Calu3 (cell line): ENCODE results near the gene UBA5. TPM values are rescaled to one million over a fixed set of nuclear protein-coding genes. Genes with fewer than 3 reads are reported as not detected.
A peak's percentile ranks its signal among the peaks of the same experiment; 100 is the strongest.

Source experiments
- BruUV-seq: library from RNA; stranded (reverse); fragments of 400-500 nt; replicated peaks from 2 replicates; lab custom pipeline; 2021; lab: Mats Ljungman, UMichigan
- CTCF ChIA-PET: fragments of 300-600 bp; sonication (Branson Sonifier 250); formaldehyde crosslinking; loops from one replicate; lab custom pipeline; 2022; ENCODE audit warnings: antibody characterized with exemption; lab: Charles Lee
- DNase-seq: peaks from one replicate; pipeline ENCODE4 v3.0.0; 2022
- H3K27ac Mint-ChIP-seq: one replicate; pipeline ENCODE4 v1.8.0; 2022; ENCODE audit warnings: mixed read lengths; ENCODE audit not compliant: unreplicated experiment
- H3K27me3 Mint-ChIP-seq: one replicate; pipeline ENCODE4 v1.8.0; 2022; ENCODE audit warnings: mixed read lengths; ENCODE audit not compliant: unreplicated experiment
- H3K36me3 Mint-ChIP-seq: one replicate; pipeline ENCODE4 v1.8.0; 2022; ENCODE audit warnings: mild to moderate bottlenecking, moderate library complexity, mixed read lengths; ENCODE audit not compliant: insufficient read depth, unreplicated experiment
- H3K4me1 Mint-ChIP-seq: one replicate; pipeline ENCODE4 v1.8.0; 2022; ENCODE audit warnings: mild to moderate bottlenecking, low read depth, mixed read lengths; ENCODE audit not compliant: unreplicated experiment
- H3K4me3 Mint-ChIP-seq: one replicate; pipeline ENCODE4 v1.8.0; 2022; ENCODE audit warnings: mild to moderate bottlenecking, low read depth, moderate library complexity, mixed read lengths; ENCODE audit not compliant: unreplicated experiment
- H3K9me3 Mint-ChIP-seq: one replicate; pipeline ENCODE4 v1.8.0; 2022; ENCODE audit warnings: low read depth, mixed read lengths; ENCODE audit not compliant: unreplicated experiment
- CTCF ChIP-seq: fragments of 200-600 bp; IDR thresholded peaks from one replicate; pipeline ENCODE4 v1.8.0; 2022; ENCODE audit warnings: antibody characterized with exemption; ENCODE audit not compliant: unreplicated experiment
- intact Hi-C: fragments of 100-400 bp; cut with micrococcal nuclease; formaldehyde crosslinking; loops from one replicate; pipeline ENCODE4 v1.10.0; 2022; ENCODE audit not compliant: unreplicated experiment
- total RNA-seq: library from RNA; stranded (reverse); gene quantifications from 2 replicates; pipeline ENCODE4 v1.2.3, GENCODE V29; 2022

The UBA5 gene
- total RNA-seq, 1 experiment from 2014 or later: 65.5 TPM

- BruUV-seq: no TSS peak
- CTCF ChIA-PET: no interaction called here
- Mint-ChIP-seq H3K4me3 (peak overlapping the region; percentile 84), H3K36me3 (peaks cover 37% of the 10 kb centered on the region), H3K4me1 (peaks cover 30% of the 10 kb centered on the region), H3K9me3 (no peaks in the 10 kb centered on the region), H3K27me3 (no peaks in the 10 kb centered on the region), H3K27ac (no peak overlapping the region)
- intact Hi-C loops: loop anchor here (5.0 kb wide), 1 partner anchor 852 kb away; the partner anchor contains the start of gene CDV3
- no peak for DNase-seq
- no peak for TF ChIP-seq CTCF
Observed at GRCh38 chr3:132720228-132720627, 60.1 kb downstream of the UBA5 start.

DNA sequence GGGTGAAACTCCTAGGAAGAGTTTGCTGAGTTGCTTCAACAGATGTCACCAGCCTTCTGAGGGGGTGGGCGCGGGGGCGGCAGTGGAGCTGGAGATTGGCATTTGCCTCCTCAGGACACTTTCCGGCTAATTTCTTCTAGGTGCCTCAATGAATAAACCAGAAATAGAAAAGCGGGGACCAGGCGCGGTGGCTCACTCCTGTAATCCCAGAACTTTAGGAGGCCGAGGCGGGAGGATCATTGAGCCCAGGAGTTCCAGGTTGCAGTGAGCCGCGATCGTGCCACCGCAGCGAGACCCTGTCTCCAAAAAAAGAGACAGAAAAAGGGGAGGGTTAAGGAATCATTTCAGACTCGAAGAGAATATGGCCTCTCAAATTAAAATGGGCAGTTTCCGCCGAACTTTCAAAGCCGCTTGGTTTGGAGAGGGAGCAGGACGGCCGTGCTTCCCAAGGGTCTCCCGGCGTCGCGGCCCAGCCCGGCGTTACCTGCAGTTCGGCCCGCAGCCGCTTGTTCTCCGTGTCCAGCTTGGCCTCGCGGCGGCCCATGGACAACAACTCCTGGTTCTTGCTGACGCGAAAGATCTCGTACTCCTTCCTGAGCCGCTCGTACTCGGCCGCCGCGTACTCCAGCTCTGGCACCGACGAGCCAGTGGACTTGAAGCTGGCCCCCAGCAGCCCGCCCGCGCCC lies 61.5 kb downstream of the UBA5 start:
- TSS peak; percentile 46 for BruUV-seq
- TF ChIP-seq CTCF: peak; percentile 48
- intact Hi-C loops: loop anchor here (5.0 kb wide), 1 partner anchor 851 kb away; the partner anchor contains the start of gene CDV3
- peaks cover 37% of the 10 kb centered on the region for H3K36me3 Mint-ChIP-seq
- H3K4me3 Mint-ChIP-seq: peak overlapping the region; percentile 84
- peak; percentile 85 for DNase-seq
- CTCF ChIA-PET: interaction anchor here (0.6 to 1.1 kb wide), 2 partner anchors 12 to 59 kb away, joined by 3 read pairs; no protein-coding TSS in a partner anchor
- peaks cover 30% of the 10 kb centered on the region for H3K4me1 Mint-ChIP-seq
- peaks cover 2% of the 10 kb centered on the region for H3K27me3 Mint-ChIP-seq
- peak overlapping the region; percentile 84 for H3K27ac Mint-ChIP-seq
- no peaks in the 10 kb centered on the region for H3K9me3 Mint-ChIP-seq

- CTCF ChIA-PET: interaction anchor here (0.6 to 1.6 kb wide), 3 partner anchors 9 to 60 kb away, joined by 3 to 7 read pairs (median 3); no protein-coding TSS in a partner anchor
- Mint-ChIP-seq H3K9me3 (no peaks in the 10 kb centered on the region), H3K36me3 (peaks cover 37% of the 10 kb centered on the region), H3K27me3 (peaks cover 9% of the 10 kb centered on the region), H3K4me3 (peak within 1 kb of the TSS; percentile 84), H3K4me1 (peaks cover 30% of the 10 kb centered on the region), H3K27ac (peak within 1 kb of the TSS; percentile 84)
- BruUV-seq: no TSS peak
- intact Hi-C loops: loop anchor here (5.0 kb wide), 1 partner anchor 850 kb away; the partner anchor contains the start of gene CDV3
- peak; percentile 99 for DNase-seq
- TF ChIP-seq CTCF: no peak
Observed at GRCh38 chr3:132722165-132723023, 62.3 kb downstream of the UBA5 start, which contains the start of gene NPHP3. Gene NPHP3 (minus strand): TSS chr3:132722409. CDS start chr3:132722355, 54 bp downstream.
